ENCODE measurements around the gene FOXO1.

The FOXO1 gene

DNA sequence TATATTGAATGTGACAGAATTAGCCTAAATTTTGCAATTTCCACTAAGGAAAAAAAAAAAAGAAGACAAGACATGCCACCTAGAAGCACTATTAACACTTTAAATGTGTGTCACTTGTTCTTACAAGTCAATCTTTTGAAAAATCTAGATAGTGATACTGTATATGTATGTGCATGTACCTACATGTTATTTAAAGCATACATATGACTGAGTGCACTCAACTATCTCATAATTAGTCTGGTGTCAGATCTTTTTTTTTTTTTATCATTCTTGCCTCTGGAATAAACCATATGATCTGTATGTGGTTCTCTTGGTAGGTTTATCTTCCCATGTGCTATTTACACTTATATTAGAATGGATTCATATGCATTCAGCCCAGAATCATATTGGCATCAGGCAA is 62.3 kb downstream of the FOXO1 start:
- DNase-seq (ENCODE audit: low spot score), result no peak

DNA sequence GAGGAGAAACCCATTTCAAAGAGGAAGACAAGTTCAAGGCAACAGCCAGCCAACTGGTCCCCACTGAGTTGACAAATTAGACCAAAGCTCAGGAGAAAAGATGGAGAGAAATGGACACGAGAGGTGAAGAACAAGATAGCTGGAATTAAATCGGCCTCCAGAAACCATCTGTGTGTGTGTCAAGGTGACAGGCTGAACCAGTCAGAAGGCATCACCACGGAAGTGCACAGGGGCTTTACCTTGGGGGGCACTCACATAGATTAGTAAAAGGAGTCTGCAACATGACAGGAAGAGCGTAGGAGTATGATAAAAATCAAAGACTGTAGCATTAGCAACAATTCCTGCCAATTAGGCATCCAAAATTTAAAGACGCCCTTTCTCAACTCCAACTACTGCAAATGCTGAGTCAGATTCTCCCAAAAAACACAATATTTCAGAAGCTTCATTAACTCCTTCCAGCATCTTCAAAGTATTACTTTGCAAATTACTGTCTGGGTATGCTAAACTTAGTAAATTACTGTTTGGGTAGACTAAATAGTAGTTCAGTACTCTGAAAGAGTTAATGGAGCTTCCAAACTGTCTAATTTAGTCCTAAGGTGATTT is 66.2 kb downstream of the FOXO1 start:
- DNase-seq (ENCODE audit: low spot score), result no peak

- no peak for DNase-seq (ENCODE audit: low spot score)
Measured at GRCh38 chr13:40599747-40600146, 66.7 kb downstream of the FOXO1 start.

DNA sequence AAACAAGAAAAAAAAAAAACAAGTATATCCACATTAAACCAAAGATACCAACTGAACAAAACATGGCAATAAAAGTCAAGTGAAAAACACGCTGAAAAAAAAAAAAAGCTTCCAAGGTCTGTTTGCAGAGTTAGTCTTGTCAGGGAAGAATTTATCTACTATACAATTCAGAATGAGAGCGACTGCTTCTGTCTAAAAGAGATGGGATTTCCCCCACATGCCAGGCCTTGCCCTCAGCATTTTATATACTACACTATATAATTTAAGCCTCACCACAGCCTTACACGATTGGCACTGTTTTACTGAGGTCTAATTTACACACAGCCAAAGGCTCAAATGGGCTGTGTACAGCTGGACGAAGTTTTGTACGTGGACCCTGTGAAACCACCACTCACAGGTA is 67.3 kb downstream of the FOXO1 start:
- no peak for DNase-seq (ENCODE audit: low spot score)

GRCh38 chr13:40598569-40598968 is 67.9 kb downstream of the FOXO1 start:
- DNase-seq (ENCODE audit: low spot score), result no peak

- no peak for DNase-seq (ENCODE audit: low spot score)
Measured at GRCh38 chr13:40597735-40598365, 68.6 kb downstream of the FOXO1 start.

- DNase-seq (ENCODE audit: low spot score), result no peak
Measured at GRCh38 chr13:40596484-40596883, 70.0 kb downstream of the FOXO1 start.

DNA sequence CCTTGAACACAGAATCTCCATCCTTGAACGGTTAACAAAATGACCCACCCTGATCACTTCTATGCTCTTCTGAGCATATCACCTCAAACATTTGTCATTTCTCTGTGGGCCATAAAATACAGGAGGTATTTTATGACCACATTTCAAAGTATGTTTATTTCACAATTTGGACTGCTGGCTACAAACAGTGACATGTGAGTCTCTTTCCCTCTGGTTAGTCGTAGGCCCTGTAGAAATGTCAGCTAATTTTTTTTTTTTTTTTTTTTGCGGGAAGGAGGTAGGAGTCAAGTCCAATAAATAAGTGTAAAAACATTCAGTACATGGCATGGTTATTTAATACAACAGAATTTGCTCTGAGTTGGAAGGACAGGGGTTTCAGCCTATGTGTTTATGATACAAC is 70.7 kb downstream of the FOXO1 start:
- DNase-seq (ENCODE audit: low spot score), result no peak

DNA sequence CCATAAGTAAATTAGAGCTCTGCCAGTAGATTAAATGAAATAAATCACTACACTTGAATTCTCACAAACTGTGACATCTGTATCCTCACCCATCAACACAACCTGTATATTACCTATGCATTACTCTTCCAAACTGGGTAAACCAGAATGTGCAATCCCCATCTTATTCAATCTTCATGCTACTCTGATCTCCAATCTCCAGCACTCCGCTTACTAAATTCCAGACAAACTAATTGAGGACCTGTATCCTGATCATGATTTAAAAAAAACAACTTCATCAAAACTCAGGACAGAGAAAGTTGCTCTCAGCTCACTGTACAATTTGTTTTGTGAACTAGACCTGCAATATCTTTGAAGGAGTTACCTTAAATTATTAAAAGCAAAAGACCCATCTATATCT is 74.4 kb downstream of the FOXO1 start:
- no peak for DNase-seq (ENCODE audit: low spot score)

DNA sequence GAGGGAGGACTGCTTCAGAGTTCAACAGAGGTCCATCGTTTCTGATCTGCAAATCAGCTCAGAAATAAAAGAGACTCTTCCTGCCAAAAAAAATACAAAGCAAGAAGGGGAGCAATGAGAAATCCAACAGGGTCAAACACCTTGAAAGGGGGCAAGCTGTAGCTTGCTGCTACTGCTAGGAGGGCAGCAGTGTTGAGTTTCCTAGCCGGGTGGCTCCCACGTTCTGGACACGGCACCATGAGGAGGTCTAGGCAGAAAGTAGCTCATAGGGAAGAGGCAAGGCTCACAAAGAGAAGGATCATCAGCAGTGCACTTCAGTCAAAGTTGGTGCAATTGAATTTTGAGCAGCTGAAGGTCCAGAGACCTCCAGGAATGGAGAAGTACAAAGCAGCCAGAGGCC is 75.3 kb downstream of the FOXO1 start:
- DNase-seq (ENCODE audit: low spot score), result no peak

GRCh38 chr13:40590112-40590862 is 76.2 kb downstream of the FOXO1 start:
- DNase-seq (ENCODE audit: low spot score), result no peak

GRCh38 chr13:40589285-40590109 is 76.9 kb downstream of the FOXO1 start:
- DNase-seq (ENCODE audit: low spot score), result no peak

DNA sequence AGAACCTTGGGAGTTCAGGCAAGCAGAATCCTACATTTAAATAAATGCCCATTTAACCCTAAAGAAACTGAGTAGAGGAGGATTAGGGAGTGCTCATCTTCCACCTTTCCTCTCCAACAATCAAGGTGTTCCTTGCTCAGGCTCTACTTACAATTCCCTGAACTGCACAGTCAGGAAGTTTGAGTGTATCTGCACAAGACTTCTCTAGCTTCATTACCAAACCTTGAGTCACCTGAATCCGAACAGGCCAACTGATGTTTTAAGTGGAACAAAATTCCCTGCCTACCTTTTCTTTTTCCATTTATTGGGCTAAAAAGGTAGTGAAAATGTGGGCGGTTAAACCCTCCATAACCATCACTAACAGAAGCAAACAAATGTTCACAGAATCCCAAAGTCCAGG is 78.3 kb downstream of the FOXO1 start:
- no peak for DNase-seq (ENCODE audit: low spot score)

GRCh38 chr13:40586886-40587565 is 79.4 kb downstream of the FOXO1 start:
- DNase-seq (ENCODE audit: low spot score), result no peak

DNA sequence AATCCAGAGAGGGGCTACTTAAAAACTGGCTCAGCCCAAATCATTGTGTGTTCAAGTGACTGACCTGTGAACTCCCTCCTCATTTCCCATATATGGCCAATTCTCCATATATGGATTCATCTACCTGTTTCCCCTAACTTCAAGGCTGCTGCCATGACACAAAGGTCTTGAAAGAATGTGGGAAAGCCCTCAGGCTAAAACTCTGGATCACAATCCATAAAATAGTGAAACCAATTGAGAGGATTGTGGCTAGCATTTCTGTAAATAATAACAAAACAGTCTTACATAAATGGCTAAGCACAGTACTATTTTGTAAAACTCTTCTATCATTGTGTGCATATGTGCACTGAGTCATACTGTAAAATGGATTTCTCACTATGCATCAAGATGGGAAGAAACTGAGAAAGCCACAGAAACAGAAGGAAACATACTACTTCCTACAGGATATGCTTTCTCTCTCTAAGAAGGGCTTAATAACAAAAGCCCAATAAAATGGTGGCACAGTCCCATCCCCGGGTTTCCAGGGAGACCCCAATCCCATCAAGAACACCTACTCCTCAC is 80.5 kb downstream of the FOXO1 start:
- no peak for DNase-seq (ENCODE audit: low spot score)

DNA sequence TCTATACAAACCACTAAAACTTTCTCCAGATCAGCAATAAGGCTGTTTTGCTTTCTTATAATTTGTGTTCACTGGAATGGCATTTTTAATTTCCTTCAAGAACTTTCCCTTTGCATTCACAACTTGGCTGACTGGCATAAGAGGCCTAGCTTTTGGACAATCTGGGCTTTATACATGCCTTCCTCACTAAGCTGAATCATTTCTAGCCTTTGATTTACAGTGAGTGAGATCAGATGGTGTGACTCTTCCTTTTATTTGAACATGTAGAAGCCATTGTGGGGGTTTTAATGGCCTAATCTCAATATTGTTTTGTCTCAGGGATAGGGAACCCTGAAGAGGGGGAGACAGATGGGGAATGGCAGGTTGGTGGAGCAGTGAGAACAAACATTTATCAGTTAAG is 82.7 kb downstream of the FOXO1 start:
- DNase-seq (ENCODE audit: low spot score), result no peak

DNA sequence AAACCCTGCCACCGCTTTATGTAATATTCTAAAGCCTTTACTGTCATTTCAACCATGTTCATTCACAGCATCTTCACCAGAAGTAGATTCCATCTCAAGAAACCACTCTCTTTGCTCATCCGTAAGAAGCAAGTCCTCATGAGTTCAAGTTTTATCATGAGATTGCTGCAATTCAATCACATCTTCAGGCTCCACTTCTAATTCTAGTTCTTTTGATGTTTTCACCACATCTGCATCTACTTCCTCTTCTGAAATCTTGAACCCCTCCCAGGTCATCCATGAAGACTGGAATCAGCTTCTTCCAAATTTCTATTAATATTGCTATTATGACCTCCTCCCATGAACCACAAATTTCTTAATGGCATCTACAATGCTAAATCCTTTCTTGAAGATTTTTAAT is 83.9 kb downstream of the FOXO1 start:
- no peak for DNase-seq (ENCODE audit: low spot score)

GRCh38 chr13:40581277-40581579 is 85.2 kb downstream of the FOXO1 start:
- DNase-seq (ENCODE audit: low spot score), result no peak

GRCh38 chr13:40580566-40581276 is 85.7 kb downstream of the FOXO1 start:
- no peak for DNase-seq (ENCODE audit: low spot score)

DNA sequence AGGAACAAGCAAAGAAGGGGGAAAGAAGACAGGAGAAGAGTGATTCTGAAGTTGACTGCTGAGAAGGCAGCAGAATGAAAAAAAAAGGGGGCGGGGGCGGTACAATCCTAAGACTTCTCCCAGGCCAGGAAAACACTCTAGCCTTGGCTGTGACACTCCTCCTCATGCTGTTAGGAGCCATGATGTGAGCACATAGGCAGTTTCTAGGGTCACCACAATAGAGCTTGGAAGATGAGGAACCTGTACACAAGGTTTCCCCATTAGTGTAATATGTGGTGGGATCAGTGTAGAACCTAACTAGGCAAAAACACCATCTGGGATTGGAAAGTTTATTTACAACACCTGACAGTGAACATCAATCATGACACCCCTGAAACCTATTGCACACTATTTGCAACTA is 86.9 kb downstream of the FOXO1 start:
- DNase-seq (ENCODE audit: low spot score), result no peak

DNA sequence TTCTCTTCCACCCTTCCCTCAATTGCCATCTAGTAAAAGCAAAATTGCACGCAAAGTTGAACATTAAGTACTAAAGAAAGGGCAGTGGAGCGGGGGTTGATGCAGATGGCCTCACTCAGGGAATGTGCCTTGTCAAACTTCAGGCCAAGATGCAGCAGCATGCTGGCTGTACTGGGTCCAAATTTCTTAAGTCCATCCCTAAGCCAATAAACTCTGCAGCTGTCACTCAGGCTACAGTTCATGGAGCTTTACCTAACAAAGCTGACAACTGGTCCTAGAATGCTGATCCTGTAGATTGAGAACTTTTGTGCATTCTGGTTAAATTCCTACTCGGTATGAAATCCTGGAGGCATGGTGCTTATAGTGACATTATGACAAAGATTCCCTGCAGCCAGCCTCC is 88.4 kb downstream of the FOXO1 start:
- no peak for DNase-seq (ENCODE audit: low spot score)

All from CD4-positive, alpha-beta T cell treated with Interleukin-6 at 100 ng/mL for 8 hours (primary cell).